ENCODE results near the gene PLRG1.
"Not testable (repeated sequence)": the region's sequence is repeated elsewhere in the genome, so short reads cannot be mapped to it uniquely, and the experiment has no call there.

Gene PLRG1

GRCh38 chr4:154549894-154550790 is at the start of gene PLRG1:
Gene PLRG1, minus strand, starts transcription at chr4:154550400. Its CDS starts 92 bp downstream, at chr4:154550308.
- peak; percentile 99 for ATAC-seq

- no peak for ATAC-seq
These were observed 47.9 kb upstream of the PLRG1 start for GRCh38 chr4:154597798-154598774.

- ATAC-seq, result not testable (repeated sequence)
These were observed 47.1 kb upstream of the PLRG1 start for GRCh38 chr4:154597281-154597680.

GRCh38 chr4:154595807-154596206 is 45.6 kb upstream of the PLRG1 start:
- no peak for ATAC-seq

GRCh38 chr4:154594343-154594742 is 44.1 kb upstream of the PLRG1 start:
- ATAC-seq, result not testable (repeated sequence)

- ATAC-seq, result no peak
These were observed 43.7 kb upstream of the PLRG1 start for GRCh38 chr4:154593868-154594267.

GRCh38 chr4:154591890-154592289 is 41.7 kb upstream of the PLRG1 start:
- no peak for ATAC-seq

GRCh38 chr4:154590329-154591006 is 40.3 kb upstream of the PLRG1 start, which contains the start of gene FGA:
Gene FGA, minus strand, starts transcription at chr4:154590742. Its CDS starts 55 bp downstream, at chr4:154590687.
- no peak for ATAC-seq

- ATAC-seq, result no peak
These were observed 39.3 kb upstream of the PLRG1 start for GRCh38 chr4:154589296-154590197.

- ATAC-seq, result no peak
These were observed 38.0 kb upstream of the PLRG1 start for GRCh38 chr4:154588198-154588597.

- no peak for ATAC-seq
These were observed 36.3 kb upstream of the PLRG1 start for GRCh38 chr4:154586296-154587033.

- no peak for ATAC-seq
These were observed 35.3 kb upstream of the PLRG1 start for GRCh38 chr4:154585369-154586018.

- ATAC-seq, result no peak
These were observed 34.1 kb upstream of the PLRG1 start for GRCh38 chr4:154584259-154584658.

- no peak for ATAC-seq
These were observed 33.5 kb upstream of the PLRG1 start for GRCh38 chr4:154583677-154584076.

- ATAC-seq, result no peak
These were observed 33.0 kb upstream of the PLRG1 start for GRCh38 chr4:154583230-154583629.

GRCh38 chr4:154582723-154583122 is 32.5 kb upstream of the PLRG1 start:
- ATAC-seq, result no peak

- no peak for ATAC-seq
These were observed 29.7 kb upstream of the PLRG1 start for GRCh38 chr4:154579927-154580326.

- no peak for ATAC-seq
These were observed 28.7 kb upstream of the PLRG1 start for GRCh38 chr4:154578919-154579318.

- ATAC-seq, result no peak
These were observed 27.1 kb upstream of the PLRG1 start for GRCh38 chr4:154577324-154577723.

GRCh38 chr4:154574311-154574710 is 24.1 kb upstream of the PLRG1 start:
- ATAC-seq, result no peak
